OCI-LY7 (cell line): ENCODE measurements around the gene TTLL10. TPM values are rescaled to one million over a fixed set of nuclear protein-coding genes. Genes with fewer than 3 reads are reported as not detected.

ENCODE experiments used
- BruUV-seq: library from RNA; stranded (reverse); fragments of 400-500 nt; replicated peaks from 2 replicates; lab custom pipeline; 2021; lab: Mats Ljungman, UMichigan
- CTCF ChIA-PET: fragments of 300-600 bp; sonication (Branson Sonifier 250); formaldehyde crosslinking; loops from one replicate; lab custom pipeline; 2022; ENCODE audit warnings: antibody characterized with exemption; ENCODE audit not compliant: unreplicated experiment; lab: Charles Lee
- POLR2A ChIA-PET: fragments of 300-600 bp; sonication (Branson Sonifier 250); formaldehyde crosslinking; loops from one replicate; lab custom pipeline; 2022; ENCODE audit warnings: antibody characterized with exemption; lab: Charles Lee
- DNase-seq: peaks from one replicate; pipeline ENCODE4 v3.0.0-alpha.2; 2015; ENCODE audit warnings: low spot score
- H2AFZ ChIP-seq: fragments of 200-600 bp; sonication (generic), shearing (Covaris generic); 2 replicates; pipeline ENCODE4 v1.6.1; 2014; ENCODE audit warnings: mild to moderate bottlenecking, antibody characterized with exemption, low read length, moderate library complexity
- H3K27ac ChIP-seq: fragments of 200-600 bp; sonication (generic); 2 replicates; pipeline ENCODE4 v1.5.1; 2014; ENCODE audit warnings: mixed run types, low read depth, mild to moderate bottlenecking, moderate library complexity, low read length, inconsistent platforms; ENCODE audit not compliant: poor library complexity, severe bottlenecking
- H3K36me3 ChIP-seq: fragments of 200-600 bp; sonication (generic); 2 replicates; pipeline ENCODE4 v1.6.1; 2014; ENCODE audit warnings: mild to moderate bottlenecking, antibody characterized with exemption, low read length, moderate library complexity, mixed read lengths; ENCODE audit not compliant: insufficient read depth
- H3K4me1 ChIP-seq: fragments of 200-600 bp; sonication (generic); 2 replicates; pipeline ENCODE4 v1.5.1; 2014; ENCODE audit warnings: mild to moderate bottlenecking, low read length; ENCODE audit not compliant: insufficient read depth, poor library complexity, severe bottlenecking
- H3K4me2 ChIP-seq: fragments of 200-600 bp; sonication (generic); 2 replicates; pipeline ENCODE4 v1.6.1; 2014; ENCODE audit warnings: mild to moderate bottlenecking, low read length
- H3K4me3 ChIP-seq: fragments of 200-600 bp; sonication (generic); 2 replicates; pipeline ENCODE4 v1.5.1; 2014; ENCODE audit warnings: mild to moderate bottlenecking, low read depth, low read length; ENCODE audit not compliant: poor library complexity, severe bottlenecking
- H3K79me2 ChIP-seq: fragments of 200-600 bp; sonication (generic); 2 replicates; pipeline ENCODE4 v1.6.1; 2016; ENCODE audit warnings: low read depth, mild to moderate bottlenecking, low read length, moderate library complexity, mixed read lengths; ENCODE audit not compliant: insufficient read depth
- H3K9me2 ChIP-seq: fragments of 200-600 bp; sonication (generic); 2 replicates; pipeline ENCODE4 v1.6.1; 2016; ENCODE audit warnings: mild to moderate bottlenecking, low read length, mixed read lengths; ENCODE audit not compliant: insufficient read depth
- H3K9me3 ChIP-seq: fragments of 200-600 bp; sonication (generic); 2 replicates; pipeline ENCODE4 v1.6.1; 2014; ENCODE audit warnings: mild to moderate bottlenecking, mixed run types, low read length, mixed read lengths
- H4K20me1 ChIP-seq: fragments of 200-600 bp; sonication (generic); 2 replicates; pipeline ENCODE4 v1.6.1; 2014; ENCODE audit warnings: mild to moderate bottlenecking, antibody characterized with exemption, low read length, moderate library complexity, mixed read lengths; ENCODE audit not compliant: insufficient read depth
- EZH2phosphoT487 ChIP-seq: fragments of 200-600 bp; sonication (generic); IDR thresholded peaks from 2 replicates; pipeline ENCODE4 v1.6.1; 2018; ENCODE audit warnings: low read depth, borderline replicate concordance, mild to moderate bottlenecking, mixed run types, antibody characterized with exemption, low read length, moderate library complexity, mixed read lengths
- intact Hi-C: fragments of 100-400 bp; cut with micrococcal nuclease; formaldehyde crosslinking; loops from one replicate; pipeline ENCODE4 v1.10.0; 2022; ENCODE audit not compliant: unreplicated experiment
- total RNA-seq, 2 experiments: library from RNA; depleted of rRNA in 1 of 2; stranded (reverse); fragments of >200 nt in 1 of 2; shearing (Covaris generic) in 1 of 2; gene quantifications; 2 replicates each; pipeline ENCODE4 v1.2.3, GENCODE V29; 2014 to 2022
- TF ChIP-seq, protein P1 (sequence below): fragments of 200-600 bp; sonication (generic); conservative IDR thresholded peaks from 2 replicates; pipeline ENCODE4 v1.5.1; 2014; ENCODE audit warnings: mild to moderate bottlenecking, antibody characterized with exemption, low read length, moderate library complexity, mixed read lengths

The TTLL10 gene
- total RNA-seq, 2 experiments from 2014 or later, result not detected

DNA sequence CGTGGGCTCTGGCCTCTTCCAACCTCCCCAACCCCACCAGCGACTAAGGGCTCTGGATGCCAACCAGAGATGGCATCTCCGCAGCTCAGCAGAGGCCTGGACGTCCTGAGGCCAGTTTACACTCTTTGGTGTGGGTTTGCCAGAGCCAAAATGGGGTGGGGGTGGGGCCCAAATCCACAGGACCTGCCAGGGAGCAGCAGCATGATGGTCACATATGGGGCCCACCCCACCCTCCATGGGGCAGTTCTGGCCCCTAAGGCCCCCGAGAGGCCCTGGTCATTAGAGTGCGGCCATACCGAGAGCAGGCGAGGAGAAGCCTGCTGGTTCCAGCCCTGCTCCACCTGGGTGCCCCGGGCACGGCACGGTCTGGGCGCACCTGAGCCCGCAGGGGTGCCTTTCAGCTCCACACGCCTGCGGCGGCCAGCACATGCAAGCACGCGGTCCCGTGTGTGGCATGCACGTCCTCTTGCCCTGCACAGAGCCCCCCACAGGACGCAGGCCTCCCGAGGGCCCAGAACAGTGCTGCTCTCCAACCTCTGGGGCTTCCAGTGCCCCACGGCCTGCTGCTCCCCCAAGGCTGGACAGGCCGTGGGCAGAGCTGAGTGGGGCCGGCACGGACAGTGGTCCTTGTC lies 68.0 kb downstream of the TTLL10 start:
- no peaks in the 10 kb centered on the region for H3K4me1 ChIP-seq
- H3K36me3 ChIP-seq, result no peaks in the 10 kb centered on the region
- no TSS peak for BruUV-seq
- CTCF ChIA-PET, result no interaction called here
- no peak for DNase-seq
- POLR2A ChIA-PET, result no interaction called here
- no peak overlapping the region for H2AFZ ChIP-seq
- no peaks in the 10 kb centered on the region for H3K79me2 ChIP-seq
- H3K4me2 ChIP-seq, result no peak overlapping the region
- H4K20me1 ChIP-seq, result no peaks in the 10 kb centered on the region
- H3K9me3 ChIP-seq, result no peaks in the 10 kb centered on the region
- intact Hi-C loops, result no loop called here
- H3K9me2 ChIP-seq, result no peaks in the 10 kb centered on the region
- H3K4me3 ChIP-seq, result no peak overlapping the region
- no peak overlapping the region for H3K27ac ChIP-seq
- TF ChIP-seq, protein P1, sequence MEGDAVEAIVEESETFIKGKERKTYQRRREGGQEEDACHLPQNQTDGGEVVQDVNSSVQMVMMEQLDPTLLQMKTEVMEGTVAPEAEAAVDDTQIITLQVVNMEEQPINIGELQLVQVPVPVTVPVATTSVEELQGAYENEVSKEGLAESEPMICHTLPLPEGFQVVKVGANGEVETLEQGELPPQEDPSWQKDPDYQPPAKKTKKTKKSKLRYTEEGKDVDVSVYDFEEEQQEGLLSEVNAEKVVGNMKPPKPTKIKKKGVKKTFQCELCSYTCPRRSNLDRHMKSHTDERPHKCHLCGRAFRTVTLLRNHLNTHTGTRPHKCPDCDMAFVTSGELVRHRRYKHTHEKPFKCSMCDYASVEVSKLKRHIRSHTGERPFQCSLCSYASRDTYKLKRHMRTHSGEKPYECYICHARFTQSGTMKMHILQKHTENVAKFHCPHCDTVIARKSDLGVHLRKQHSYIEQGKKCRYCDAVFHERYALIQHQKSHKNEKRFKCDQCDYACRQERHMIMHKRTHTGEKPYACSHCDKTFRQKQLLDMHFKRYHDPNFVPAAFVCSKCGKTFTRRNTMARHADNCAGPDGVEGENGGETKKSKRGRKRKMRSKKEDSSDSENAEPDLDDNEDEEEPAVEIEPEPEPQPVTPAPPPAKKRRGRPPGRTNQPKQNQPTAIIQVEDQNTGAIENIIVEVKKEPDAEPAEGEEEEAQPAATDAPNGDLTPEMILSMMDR, result no peak
- no peak for TF ChIP-seq EZH2phosphoT487

DNA sequence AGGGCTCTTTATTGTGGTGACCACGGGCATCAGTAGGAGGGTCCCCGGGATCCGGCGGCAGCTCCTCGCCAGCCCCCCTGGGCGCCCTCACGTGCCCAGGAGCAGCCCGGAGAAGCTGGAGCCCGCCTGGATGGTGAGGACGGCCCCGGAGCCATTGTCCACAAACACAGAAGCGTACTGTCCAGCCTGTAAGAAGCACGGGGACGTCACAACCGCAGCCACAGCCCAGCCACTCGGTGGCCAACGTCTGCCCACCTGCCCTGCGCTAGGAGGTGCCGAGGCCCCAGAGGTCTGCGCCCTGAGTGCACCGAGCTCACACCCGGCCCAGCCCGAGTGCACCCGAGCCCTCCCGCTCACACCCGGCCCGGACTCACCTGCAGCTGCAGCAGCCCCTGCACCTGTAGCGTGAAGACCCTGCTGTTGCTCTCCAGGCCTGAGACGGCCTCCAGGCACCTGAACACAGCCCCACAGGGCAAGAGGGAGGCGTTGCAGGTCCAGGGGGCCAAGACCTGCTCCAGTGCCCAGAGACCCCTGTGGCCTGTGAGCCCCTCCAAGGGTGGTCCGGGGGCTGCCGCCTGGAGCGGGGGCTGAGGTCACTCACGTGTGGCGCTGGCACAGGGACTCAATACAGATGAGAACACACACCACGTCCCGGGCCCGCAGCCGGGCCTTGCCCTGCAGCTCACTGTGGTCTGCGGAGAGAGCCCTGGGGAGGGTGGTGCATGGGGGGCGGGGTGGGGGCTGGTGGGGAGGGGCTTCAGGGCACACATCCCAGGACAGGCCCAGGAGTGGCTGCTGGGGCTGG lies 69.0 kb downstream of the TTLL10 start:
- Histone ChIP-seq H3K9me2 (no peaks in the 10 kb centered on the region), H3K27ac (no peak overlapping the region), H3K4me3 (no peak overlapping the region), H3K4me2 (no peak overlapping the region), H4K20me1 (no peaks in the 10 kb centered on the region), H2AFZ (no peak overlapping the region), H3K9me3 (no peaks in the 10 kb centered on the region), H3K4me1 (no peaks in the 10 kb centered on the region), H3K36me3 (no peaks in the 10 kb centered on the region), H3K79me2 (no peaks in the 10 kb centered on the region)
- no peak for TF ChIP-seq EZH2phosphoT487
- TF ChIP-seq, protein P1, result no peak
- CTCF ChIA-PET, result no interaction called here
- BruUV-seq, result no TSS peak
- POLR2A ChIA-PET, result no interaction called here
- intact Hi-C loops, result no loop called here
- no peak for DNase-seq

DNA sequence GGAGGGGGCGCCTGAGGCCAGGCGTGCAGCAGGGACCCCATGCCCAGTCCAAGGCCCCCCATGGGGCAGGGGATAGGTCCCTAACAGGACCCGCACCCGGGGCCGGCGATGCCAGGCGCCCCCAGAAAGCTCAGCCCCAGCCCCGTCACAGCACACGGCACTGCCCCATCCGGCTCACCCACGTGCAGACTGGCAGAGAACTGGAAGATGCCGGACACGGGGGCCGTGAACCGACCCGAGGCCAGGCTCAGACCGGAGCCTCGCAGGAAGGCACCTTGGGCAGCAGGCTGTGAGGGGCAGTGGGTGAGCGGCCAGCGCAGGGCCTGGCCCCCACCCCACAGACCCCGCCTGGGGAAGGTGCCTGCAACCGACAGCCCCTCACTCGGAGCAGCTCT lies 69.6 kb downstream of the TTLL10 start:
- H3K79me2 ChIP-seq, result no peaks in the 10 kb centered on the region
- H3K4me3 ChIP-seq, result no peak overlapping the region
- H3K4me2 ChIP-seq, result no peak overlapping the region
- ChIA-PET POLR2A (no interaction called here), CTCF (no interaction called here)
- H3K4me1 ChIP-seq, result no peaks in the 10 kb centered on the region
- H3K9me2 ChIP-seq, result no peaks in the 10 kb centered on the region
- intact Hi-C loops, result no loop called here
- no peaks in the 10 kb centered on the region for H4K20me1 ChIP-seq
- no peak overlapping the region for H3K27ac ChIP-seq
- H2AFZ ChIP-seq, result no peak overlapping the region
- H3K9me3 ChIP-seq, result no peaks in the 10 kb centered on the region
- no peak for TF ChIP-seq EZH2phosphoT487
- TF ChIP-seq, protein P1, result no peak
- no peak for DNase-seq
- H3K36me3 ChIP-seq, result no peaks in the 10 kb centered on the region
- BruUV-seq, result no TSS peak
